Gastrocnemius medialis (tissue), 4 donors: ENCODE results near the gene CCDC158.

ENCODE experiments used
- CTCF ChIP-seq, 5 experiments: fragments of 450-650 bp in 3 of 5; fragments of 200-600 bp in 2 of 5; sonication (generic) in 2 of 5; IDR thresholded peaks in 4 of 5; conservative IDR thresholded peaks in 1 of 5; 1 replicate in 4 of 5; 2 replicates in 1 of 5; pipeline ENCODE4 v1.5.1; 2016 to 2019; ENCODE audit warnings: antibody characterized with exemption in 5 of 5, mild to moderate bottlenecking in 3 of 5, moderate library complexity in 3 of 5
- POLR2A ChIP-seq, 2 donors: fragments of 450-650 bp; IDR thresholded peaks; one replicate each; pipeline ENCODE4 v1.6.1; 2017; ENCODE audit warnings: antibody characterized with exemption in 2 of 2, mild to moderate bottlenecking in 2 of 2, moderate library complexity in 2 of 2

GRCh38 chr4:76457885-76458284 is 36.9 kb upstream of the CCDC158 start:
- TF ChIP-seq CTCF (IDR thresholded peaks at IDR 0.05 in 4 of 5, conservative IDR thresholded peaks at IDR 0.05 in 1 of 5): no peak
- no peak for TF ChIP-seq POLR2A (IDR thresholded peaks at IDR 0.05)
